CD14-positive monocyte (primary cell): ENCODE results near the gene GRHPR. TPM values are rescaled to one million over a fixed set of nuclear protein-coding genes. Genes with fewer than 3 reads are reported as not detected.

Source experiments
- DNase-seq, 3 donors: peaks; one replicate each; pipeline ENCODE4 v3.0.0-alpha.2; 2011 to 2022
- H2AFZ ChIP-seq: 2 replicates; pipeline ENCODE4 v1.6.0; 2012; ENCODE audit warnings: mild to moderate bottlenecking, low read depth, low read length, inconsistent platforms; ENCODE audit not compliant: insufficient read depth, poor library complexity, severe bottlenecking
- H3K27ac ChIP-seq, 2 donors: 1 replicate in 1 of 2; 2 replicates in 1 of 2; pipeline ENCODE4 v1.5.1; 2012 to 2013; ENCODE audit warnings: low read length in 2 of 2, control low read depth in 1 of 2, inconsistent platforms in 1 of 2, low read depth in 1 of 2, mild to moderate bottlenecking in 1 of 2
- H3K27me3 ChIP-seq, 2 donors: one replicate each; pipeline versions ENCODE4 v1.6.0 to v1.6.1; 2011 to 2013; ENCODE audit warnings: low read length in 2 of 2; ENCODE audit not compliant: control insufficient read depth in 2 of 2, insufficient read depth in 2 of 2
- H3K36me3 ChIP-seq, 2 donors: replicated peaks in 1 of 2; 1 replicate in 1 of 2; 2 replicates in 1 of 2; pipeline versions ENCODE4 v1.5.1 to v1.6.1; 2012 to 2013; ENCODE audit warnings: low read length in 2 of 2, control low read depth in 1 of 2, inconsistent platforms in 1 of 2, mild to moderate bottlenecking in 1 of 2; ENCODE audit not compliant: insufficient read depth in 2 of 2, control insufficient read depth in 1 of 2
- H3K4me1 ChIP-seq, 2 donors: 1 replicate in 1 of 2; 2 replicates in 1 of 2; pipeline versions ENCODE4 v1.5.1 to v1.6.1; 2012 to 2013; ENCODE audit warnings: low read length in 2 of 2, control low read depth in 1 of 2, inconsistent platforms in 1 of 2, mild to moderate bottlenecking in 1 of 2, moderate library complexity in 1 of 2; ENCODE audit not compliant: insufficient read depth in 2 of 2, control insufficient read depth in 1 of 2
- H3K4me2 ChIP-seq: replicated peaks from 2 replicates; pipeline ENCODE3; 2012; ENCODE audit warnings: low read length, moderate library complexity, mild to moderate bottlenecking; ENCODE audit not compliant: poor library complexity, severe bottlenecking; ENCODE audit errors: extremely low read depth
- H3K4me3 ChIP-seq, 3 experiments: fragments of 200-600 bp in 1 of 3; sonication (generic) in 1 of 3; replicated peaks in 1 of 3; 1 replicate in 2 of 3; 2 replicates in 1 of 3; pipeline ENCODE4 v1.5.1; 2011 to 2013; ENCODE audit warnings: low read length in 3 of 3, mild to moderate bottlenecking in 3 of 3, control low read depth in 2 of 3, low read depth in 2 of 3, inconsistent platforms in 1 of 3, moderate library complexity in 1 of 3
- H3K79me2 ChIP-seq: 2 replicates; pipeline ENCODE4 v1.6.0; 2012; ENCODE audit warnings: mild to moderate bottlenecking, control low read depth, inconsistent platforms, low read length, moderate library complexity; ENCODE audit not compliant: insufficient read depth
- H3K9ac ChIP-seq: 2 replicates; pipeline ENCODE4 v1.6.0; 2017; ENCODE audit warnings: low read length, mild to moderate bottlenecking; ENCODE audit not compliant: insufficient read depth, poor library complexity, severe bottlenecking
- H3K9me3 ChIP-seq, 2 donors: replicated peaks in 1 of 2; 1 replicate in 1 of 2; 2 replicates in 1 of 2; pipeline versions ENCODE4 v1.5.1 to v1.6.1; 2012 to 2013; ENCODE audit warnings: low read length in 2 of 2, control low read depth in 1 of 2; ENCODE audit not compliant: control insufficient read depth in 1 of 2, insufficient read depth in 1 of 2
- H4K20me1 ChIP-seq: 2 replicates; pipeline ENCODE4 v1.6.0; 2012; ENCODE audit warnings: mild to moderate bottlenecking, low read length, control low read depth, moderate library complexity; ENCODE audit not compliant: insufficient read depth
- H3K27ac Mint-ChIP-seq, 7 donors: one replicate each; pipeline ENCODE4 v1.8.0; 2020; ENCODE audit warnings: mild to moderate bottlenecking in 7 of 7, mixed read lengths in 7 of 7, moderate library complexity in 6 of 7, inconsistent platforms in 2 of 7
- H3K27me3 Mint-ChIP-seq, 3 donors: one replicate each; pipeline ENCODE4 v1.8.0; 2021 to 2022; ENCODE audit warnings: low read depth in 3 of 3, mild to moderate bottlenecking in 3 of 3, mixed read lengths in 3 of 3, moderate library complexity in 3 of 3, inconsistent platforms in 1 of 3
- H3K36me3 Mint-ChIP-seq, 2 donors: one replicate each; pipeline ENCODE4 v1.8.0; 2020; ENCODE audit warnings: mixed read lengths in 2 of 2, inconsistent platforms in 1 of 2, mild to moderate bottlenecking in 1 of 2
- H3K4me1 Mint-ChIP-seq: one replicate; pipeline ENCODE4 v1.8.0; 2020; ENCODE audit warnings: mild to moderate bottlenecking, mixed read lengths
- H3K4me3 Mint-ChIP-seq, 2 donors: one replicate each; pipeline ENCODE4 v1.8.0; 2020; ENCODE audit warnings: mild to moderate bottlenecking in 2 of 2, mixed read lengths in 2 of 2, moderate library complexity in 1 of 2
- H3K9me3 Mint-ChIP-seq, 7 donors: one replicate each; pipeline ENCODE4 v1.8.0; 2020 to 2022; ENCODE audit warnings: mixed read lengths in 7 of 7, mild to moderate bottlenecking in 6 of 7, moderate library complexity in 6 of 7, inconsistent platforms in 2 of 7
- WGBS: methylation state at CpG from one replicate; pipeline ENCODE4 v1.1.5; 2013; ENCODE audit warnings: missing lambda C conversion rate; ENCODE audit not compliant: insufficient coverage; 5-methylcytosine and 5-hydroxymethylcytosine counted together
- intact Hi-C, 2 donors: fragments of 100-400 bp; cut with micrococcal nuclease; formaldehyde crosslinking; loops; one replicate each; pipeline versions ENCODE4 v1.15.0 to v1.15.1; 2023
- polyA plus RNA-seq, 3 donors: library from polyadenylated mRNA; depleted of rRNA in 1 of 3; unstranded in 2 of 3; stranded (reverse) in 1 of 3; fragments of 300-500 nt in 2 of 3; fragments of >200 nt in 1 of 3; fragmentation: Illumina TruSeq in 2 of 3; gene quantifications; 1 replicate in 2 of 3; 2 replicates in 1 of 3; pipeline ENCODE4 v1.2.3, GENCODE V29; 2012 to 2021
- TF ChIP-seq, protein P1 (sequence below): fragments of 200-600 bp; IDR thresholded peaks from one replicate; pipeline ENCODE4 v1.8.0; 2022; ENCODE audit warnings: antibody characterized with exemption, mild to moderate bottlenecking

The GRHPR gene
- polyA plus RNA-seq, 3 donors, result 73.8 to 96.6 (median 80.9) TPM

DNA sequence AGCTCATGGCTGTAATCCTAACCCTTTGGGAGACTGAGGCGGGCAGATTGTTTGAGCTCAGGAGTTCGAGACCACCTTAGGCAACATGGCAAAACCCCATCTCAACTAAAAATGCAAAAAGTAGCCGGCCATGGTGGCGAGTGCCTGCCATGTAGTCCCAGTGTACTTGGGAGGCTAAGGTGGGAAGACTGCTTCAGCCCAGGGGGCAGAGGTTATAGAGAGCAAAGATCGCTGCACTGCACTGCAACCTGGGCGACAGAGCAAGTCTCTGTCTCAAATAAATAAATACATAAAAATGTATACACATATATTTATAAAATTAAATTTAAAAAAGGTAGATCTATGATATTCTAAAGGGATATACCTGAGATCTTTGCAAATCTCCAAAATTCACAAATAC is 23.3 kb downstream of the GRHPR start:
- Histone ChIP-seq H3K27ac (no peak overlapping the region), H4K20me1 (no peaks in the 10 kb centered on the region), H3K79me2 (no peaks in the 10 kb centered on the region), H3K9ac (no peak overlapping the region), H3K4me3 (no peak overlapping the region), H3K36me3 (peaks cover 17 to 30% of the 10 kb centered on the region in 2 donors), H3K4me2 (no peak overlapping the region), H2AFZ (no peak overlapping the region), H3K27me3 (no peaks in the 10 kb centered on the region), H3K9me3 (no peaks in the 10 kb centered on the region), H3K4me1 (no peaks in the 10 kb centered on the region)
- H3K4me1 Mint-ChIP-seq, result no peaks in the 10 kb centered on the region
- H3K4me3 Mint-ChIP-seq, result no peak overlapping the region
- H3K27ac Mint-ChIP-seq, result peak overlapping the region in 1 of 7 donors; percentile 30
- TF ChIP-seq, protein P1, sequence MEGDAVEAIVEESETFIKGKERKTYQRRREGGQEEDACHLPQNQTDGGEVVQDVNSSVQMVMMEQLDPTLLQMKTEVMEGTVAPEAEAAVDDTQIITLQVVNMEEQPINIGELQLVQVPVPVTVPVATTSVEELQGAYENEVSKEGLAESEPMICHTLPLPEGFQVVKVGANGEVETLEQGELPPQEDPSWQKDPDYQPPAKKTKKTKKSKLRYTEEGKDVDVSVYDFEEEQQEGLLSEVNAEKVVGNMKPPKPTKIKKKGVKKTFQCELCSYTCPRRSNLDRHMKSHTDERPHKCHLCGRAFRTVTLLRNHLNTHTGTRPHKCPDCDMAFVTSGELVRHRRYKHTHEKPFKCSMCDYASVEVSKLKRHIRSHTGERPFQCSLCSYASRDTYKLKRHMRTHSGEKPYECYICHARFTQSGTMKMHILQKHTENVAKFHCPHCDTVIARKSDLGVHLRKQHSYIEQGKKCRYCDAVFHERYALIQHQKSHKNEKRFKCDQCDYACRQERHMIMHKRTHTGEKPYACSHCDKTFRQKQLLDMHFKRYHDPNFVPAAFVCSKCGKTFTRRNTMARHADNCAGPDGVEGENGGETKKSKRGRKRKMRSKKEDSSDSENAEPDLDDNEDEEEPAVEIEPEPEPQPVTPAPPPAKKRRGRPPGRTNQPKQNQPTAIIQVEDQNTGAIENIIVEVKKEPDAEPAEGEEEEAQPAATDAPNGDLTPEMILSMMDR, result no peak
- H3K9me3 Mint-ChIP-seq, result peaks cover 0 to 3% (median 0%) of the 10 kb centered on the region in 7 donors
- H3K27me3 Mint-ChIP-seq, result no peaks in the 10 kb centered on the region
- WGBS, result no CpG with 5 or more reads among the region's 6 CpGs
- H3K36me3 Mint-ChIP-seq, result peaks cover 25 to 28% of the 10 kb centered on the region in 2 donors
- intact Hi-C loops, result no loop called here
- DNase-seq, result no peak

DNA sequence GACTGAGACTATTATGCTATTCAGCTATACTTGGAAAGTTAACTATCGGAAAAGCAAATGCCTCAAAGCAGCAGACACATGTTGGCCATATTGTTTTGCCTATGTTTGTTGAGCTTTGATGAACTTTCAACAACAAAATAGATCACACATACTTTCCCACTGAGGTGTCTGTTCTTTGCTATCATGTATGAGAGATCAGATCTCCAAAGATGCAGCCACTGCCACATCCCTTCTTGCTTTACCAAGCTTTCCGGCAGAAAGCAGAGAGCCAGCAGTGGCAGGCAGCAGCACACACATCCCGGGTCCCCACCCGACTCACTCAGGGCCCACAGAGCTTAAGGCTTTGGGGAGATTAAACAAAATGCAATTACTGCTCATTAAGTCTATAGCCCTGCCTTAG is 23.9 kb downstream of the GRHPR start:
- Mint-ChIP-seq H3K36me3 (peaks cover 20 to 24% of the 10 kb centered on the region in 2 donors), H3K9me3 (peaks cover 0 to 3% (median 0%) of the 10 kb centered on the region in 7 donors), H3K4me1 (no peaks in the 10 kb centered on the region), H3K27me3 (no peaks in the 10 kb centered on the region), H3K4me3 (no peak overlapping the region), H3K27ac (peak overlapping the region in 1 of 7 donors; percentile 21)
- no peak for DNase-seq
- TF ChIP-seq, protein P1, result no peak
- Histone ChIP-seq H3K79me2 (no peaks in the 10 kb centered on the region), H3K4me2 (no peak overlapping the region), H3K9me3 (no peaks in the 10 kb centered on the region), H3K4me3 (no peak overlapping the region), H3K27ac (no peak overlapping the region), H3K36me3 (peaks cover 13 to 24% of the 10 kb centered on the region in 2 donors), H3K4me1 (no peaks in the 10 kb centered on the region), H3K27me3 (no peaks in the 10 kb centered on the region), H3K9ac (no peak overlapping the region), H2AFZ (no peak overlapping the region), H4K20me1 (no peaks in the 10 kb centered on the region)
- WGBS, result 100% methylated on average over 2 of the region's 4 CpGs
- intact Hi-C loops, result no loop called here
